GM12865 (cell line): ENCODE measurements around the gene PVALEF.
A peak's percentile ranks its signal among the peaks of the same experiment; 100 is the strongest.
"Not testable (repeated sequence)": the region's sequence is repeated elsewhere in the genome, so short reads cannot be mapped to it uniquely, and the experiment has no call there.

Source experiments
- DNase-seq: peaks from one replicate; pipeline ENCODE4 v3.0.0; 2010; ENCODE audit warnings: low read depth
- H3K4me3 ChIP-seq: 2 replicates; pipeline ENCODE4 v1.5.1; 2011; ENCODE audit warnings: mild to moderate bottlenecking, low read depth, low read length, control low read depth
- CTCF ChIP-seq: IDR thresholded peaks from 2 replicates; pipeline ENCODE4 v1.5.1; 2011; ENCODE audit warnings: low read length, control low read depth, low read depth, inconsistent platforms; ENCODE audit not compliant: insufficient read depth; ENCODE audit errors: missing control alignments

Gene PVALEF

GRCh38 chr17:81152288-81152828 is 12.9 kb upstream of the PVALEF start:
- no peak overlapping the region for H3K4me3 ChIP-seq
- no peak for TF ChIP-seq CTCF
- DNase-seq: no peak

GRCh38 chr17:81153340-81153803 is 11.9 kb upstream of the PVALEF start:
- no peak overlapping the region for H3K4me3 ChIP-seq
- no peak for TF ChIP-seq CTCF
- peak; percentile 48 for DNase-seq

- not testable (repeated sequence) for H3K4me3 ChIP-seq, DNase-seq
These were observed 11.3 kb upstream of the PVALEF start for GRCh38 chr17:81154016-81154415.

- no peak for DNase-seq
- no peak overlapping the region for H3K4me3 ChIP-seq
- TF ChIP-seq CTCF: no peak
These were observed 10.3 kb upstream of the PVALEF start for GRCh38 chr17:81154961-81155360.

- H3K4me3 ChIP-seq: no peak overlapping the region
- no peak for TF ChIP-seq CTCF
- DNase-seq: no peak
These were observed 8.2 kb upstream of the PVALEF start for GRCh38 chr17:81156866-81157805.

- TF ChIP-seq CTCF: no peak
- no peak for DNase-seq
- no peak overlapping the region for H3K4me3 ChIP-seq
These were observed 7.2 kb upstream of the PVALEF start for GRCh38 chr17:81157848-81158687.
